Heart left ventricle (tissue), 13 donors: ENCODE data around the gene AKAIN1.

Experiments
- CTCF ChIP-seq, 12 donors: fragments of 200-600 bp; sonication (generic) in 4 of 12; IDR thresholded peaks; one replicate each; pipeline versions ENCODE4 v1.5.0 to v1.8.0; 2018 to 2022; ENCODE audit warnings: antibody characterized with exemption in 12 of 12, mild to moderate bottlenecking in 5 of 12
- POLR2A ChIP-seq, 2 donors: fragments of 450-650 bp; IDR thresholded peaks; one replicate each; pipeline ENCODE4 v1.6.1; 2017; ENCODE audit warnings: antibody characterized with exemption in 2 of 2, mild to moderate bottlenecking in 2 of 2, moderate library complexity in 2 of 2
- donor health status: ischemic (EF 13 %, LVEDD 7.1; RV severe dilation, severe dysfunction).
- donor health status: DM: no; HTN: yes; CAD: no.
- donor health status: DM: no; HTN: no; CAD: no.
- donor health status: ischemic (EF 25% LVEDD 6.9; RV normal size, moderate dysfunction).
- donor health status: ischemic (EF 25% LVEDD 5.7; RV mildly dilated, moderate dysfunction).
- donor health status: ischemic (EF 35%, LVEDD 5.7; RV mildly dilated, moderate dysfunction).
- donor health status: nonischemic (EF 11% LVEDD 7.7; RV severe dilation, severe dysfunction).
- donor health status: DM: yes; HTN: yes; CAD: no.
- donor health status: PGD.
- donor health status: ischemic (EF 29% LVEDD 5.4; RV normal size, mild dysfunction).
- donor health status: nonischemic (EF 23%, LVEDD 6.1; RV moderate dilation, normal function).

GRCh38 chr18:5167831-5168230, 29.2 kb downstream of the AKAIN1 start:
- TF ChIP-seq CTCF (IDR thresholded peaks at IDR 0.05): no peak
- no peak for TF ChIP-seq POLR2A (IDR thresholded peaks at IDR 0.05)
